ENCODE measurements around the gene ARHGEF7.
A peak's percentile ranks its signal among the peaks of the same experiment; 100 is the strongest.
"Not testable (repeated sequence)": the region's sequence is repeated elsewhere in the genome, so short reads cannot be mapped to it uniquely, and the experiment has no call there.

Gene ARHGEF7, protein sequence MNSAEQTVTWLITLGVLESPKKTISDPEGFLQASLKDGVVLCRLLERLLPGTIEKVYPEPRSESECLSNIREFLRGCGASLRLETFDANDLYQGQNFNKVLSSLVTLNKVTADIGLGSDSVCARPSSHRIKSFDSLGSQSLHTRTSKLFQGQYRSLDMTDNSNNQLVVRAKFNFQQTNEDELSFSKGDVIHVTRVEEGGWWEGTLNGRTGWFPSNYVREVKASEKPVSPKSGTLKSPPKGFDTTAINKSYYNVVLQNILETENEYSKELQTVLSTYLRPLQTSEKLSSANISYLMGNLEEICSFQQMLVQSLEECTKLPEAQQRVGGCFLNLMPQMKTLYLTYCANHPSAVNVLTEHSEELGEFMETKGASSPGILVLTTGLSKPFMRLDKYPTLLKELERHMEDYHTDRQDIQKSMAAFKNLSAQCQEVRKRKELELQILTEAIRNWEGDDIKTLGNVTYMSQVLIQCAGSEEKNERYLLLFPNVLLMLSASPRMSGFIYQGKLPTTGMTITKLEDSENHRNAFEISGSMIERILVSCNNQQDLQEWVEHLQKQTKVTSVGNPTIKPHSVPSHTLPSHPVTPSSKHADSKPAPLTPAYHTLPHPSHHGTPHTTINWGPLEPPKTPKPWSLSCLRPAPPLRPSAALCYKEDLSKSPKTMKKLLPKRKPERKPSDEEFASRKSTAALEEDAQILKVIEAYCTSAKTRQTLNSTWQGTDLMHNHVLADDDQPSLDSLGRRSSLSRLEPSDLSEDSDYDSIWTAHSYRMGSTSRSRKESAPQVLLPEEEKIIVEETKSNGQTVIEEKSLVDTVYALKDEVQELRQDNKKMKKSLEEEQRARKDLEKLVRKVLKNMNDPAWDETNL

DNA sequence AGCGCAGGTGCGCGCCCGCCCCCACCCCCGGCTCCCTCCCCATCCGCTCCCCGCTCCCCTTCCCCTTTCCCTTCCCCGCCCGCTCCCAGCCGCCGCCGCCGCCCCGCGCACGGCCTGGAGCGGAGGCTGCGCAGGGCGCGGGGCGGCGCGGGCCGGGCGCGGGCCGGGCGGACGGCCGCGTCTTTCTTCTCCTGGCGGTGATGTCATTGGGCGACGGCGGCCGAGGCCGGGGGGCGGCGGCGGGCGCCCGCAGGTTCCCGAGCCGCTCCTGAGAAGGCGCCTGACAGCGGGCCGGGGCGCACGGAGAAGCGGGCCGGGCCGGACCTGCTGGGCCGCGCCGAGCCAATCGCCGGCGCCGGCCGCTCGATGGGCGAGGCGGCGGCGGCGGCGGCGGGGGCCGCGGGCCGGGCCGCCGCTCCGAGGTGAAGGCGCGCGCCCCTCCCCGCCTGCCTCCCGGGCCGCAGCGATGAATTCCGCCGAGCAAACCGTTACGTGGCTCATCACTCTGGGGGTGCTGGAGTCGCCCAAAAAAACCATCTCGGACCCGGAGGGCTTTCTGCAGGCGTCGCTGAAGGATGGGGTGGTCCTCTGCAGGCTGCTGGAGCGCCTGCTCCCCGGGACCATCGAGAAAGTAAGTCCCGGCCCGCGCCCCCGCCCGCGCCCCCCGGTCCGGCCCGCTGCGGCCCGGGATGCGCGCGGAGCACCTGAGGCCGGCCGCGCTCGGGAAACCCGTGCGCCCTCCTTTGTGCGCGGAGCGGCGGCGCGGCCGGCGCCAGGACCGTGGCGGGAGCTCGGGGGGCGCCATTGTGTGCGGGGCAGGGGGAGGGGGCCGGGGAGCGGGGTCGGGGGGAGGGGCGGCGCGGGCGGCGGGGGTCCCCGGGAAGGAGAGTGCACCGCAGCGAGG lies at the start of gene ARHGEF7:
TSS of gene ARHGEF7 (plus strand) at position 250 of the 904 bp plus-strand sequence. CDS start at position 467, 217 bp downstream.
- H3K4me1 ChIP-seq = peaks cover 3 to 16% (median 10%) of the 10 kb centered on the region in 10 experiments; a peak in 14 of 20 replicates
- H4K20me1 ChIP-seq = peaks cover 0 to 34% (median 20%) of the 10 kb centered on the region in 11 experiments; a peak in 15 of 22 replicates
- H3K27ac ChIP-seq = no peak within 1 kb of the TSS
- no peak for TF ChIP-seq Cebpa-rat (IDR thresholded peaks at IDR 0.05)
- peaks cover 82 to 95% (median 92%) of the 10 kb centered on the region in 11 experiments for H3K27me3 ChIP-seq
- H3K36me3 ChIP-seq = no peaks in the 10 kb centered on the region
- H3K4me2 ChIP-seq = peak within 1 kb of the TSS; percentile 90 to 98 (median 97)
- peaks cover 0 to 25% (median 6%) of the 10 kb centered on the region in 11 experiments; a peak in 7 of 22 replicates for H3K9me3 ChIP-seq (replicated peaks in 1 of 11)
- peak within 1 kb of the TSS; percentile 57 to 74 (median 63) for H3K4me3 ChIP-seq
- peak within 1 kb of the TSS; percentile 11 to 60 (median 37); a peak in 13 of 22 replicates for H3K9ac ChIP-seq

DNA sequence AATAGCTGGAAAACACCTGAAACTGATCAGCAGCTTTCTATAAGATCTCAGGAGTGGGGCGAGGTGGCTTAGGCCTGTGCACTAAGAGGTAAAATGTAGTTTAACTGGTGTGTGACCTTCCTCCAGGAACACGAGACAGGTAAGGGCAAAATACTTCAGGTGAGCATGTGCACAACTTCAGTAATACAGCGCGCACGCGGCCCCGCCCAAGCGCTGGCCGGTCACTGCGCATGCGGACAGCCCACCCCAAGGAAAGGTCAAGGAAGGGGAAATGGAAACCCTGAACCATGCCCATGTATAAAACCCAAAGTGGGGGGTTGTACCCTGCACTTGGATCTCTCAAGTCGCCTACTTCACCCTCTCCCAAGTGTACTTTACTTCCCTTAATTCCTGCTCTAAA lies 49.4 kb upstream of the ARHGEF7 start:
- no peak overlapping the region for H3K4me3 ChIP-seq
- H3K4me2 ChIP-seq = peak overlapping the region in 2 of 11 experiments; percentile 3 to 39; a peak in 1 of 22 replicates
- no peak overlapping the region for H3K9ac ChIP-seq

DNA sequence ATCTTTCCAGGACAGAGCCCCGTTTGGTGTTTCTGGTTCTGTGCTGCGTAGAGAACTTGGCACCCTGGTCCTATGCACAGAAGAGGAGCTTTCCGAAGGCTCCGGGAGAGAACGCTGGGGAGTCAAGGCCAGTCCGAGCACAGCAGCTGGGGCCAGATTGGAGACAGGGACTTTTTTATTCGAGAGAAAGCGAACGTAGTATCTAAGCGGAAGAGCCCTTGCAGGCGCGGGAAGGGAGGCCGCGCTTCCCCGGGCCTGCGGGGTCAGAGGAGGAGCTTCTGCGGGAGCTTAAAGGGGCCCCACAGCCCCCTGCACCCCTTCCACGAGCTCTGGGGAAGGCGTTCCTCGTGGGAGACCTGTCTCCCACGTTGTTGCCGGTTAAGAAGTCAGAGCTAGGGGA lies 48.6 kb upstream of the ARHGEF7 start:
- H3K9ac ChIP-seq = no peak overlapping the region
- no peak overlapping the region for H3K4me2 ChIP-seq

More for the DNA sequence above, 49.4 kb upstream of the ARHGEF7 start:
- H3K27ac ChIP-seq = no peak overlapping the region
- H3K27me3 ChIP-seq = peaks cover 41 to 56% (median 50%) of the 10 kb centered on the region in 11 experiments
- H3K4me1 ChIP-seq = peaks cover 0 to 15% (median 6%) of the 10 kb centered on the region in 10 experiments; a peak in 14 of 20 replicates
- peaks cover 0 to 11% (median 0%) of the 10 kb centered on the region in 11 experiments; a peak in 7 of 22 replicates for H4K20me1 ChIP-seq
- peaks cover 7 to 17% (median 13%) of the 10 kb centered on the region in 11 experiments for H3K9me3 ChIP-seq (replicated peaks in 1 of 11)
- peaks cover 0 to 3% (median 0%) of the 10 kb centered on the region in 11 experiments; a peak in 1 of 22 replicates for H3K36me3 ChIP-seq
- no peak for TF ChIP-seq Cebpa-rat (IDR thresholded peaks at IDR 0.05)

DNA sequence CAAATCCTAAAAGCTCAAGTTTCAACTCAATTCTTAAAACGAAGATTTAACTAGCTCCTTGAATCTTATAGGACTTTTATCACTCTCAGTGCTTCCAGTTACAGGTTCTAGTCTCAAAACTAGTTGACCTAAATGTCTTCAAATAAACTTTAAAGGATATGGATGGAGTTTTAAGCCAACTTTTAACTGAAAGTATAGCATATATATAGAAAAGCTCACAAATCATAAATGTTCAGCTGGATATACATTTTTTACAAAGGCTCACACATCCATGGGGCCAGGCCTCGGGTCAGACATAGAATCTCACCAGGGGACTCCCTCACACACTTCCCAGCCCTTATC lies 47.1 kb upstream of the ARHGEF7 start:
- Histone ChIP-seq H3K4me2 (peak overlapping the region in 2 of 11 experiments; percentile 76 to 93; a peak in 2 of 22 replicates), H3K9ac (no peak overlapping the region), H3K4me1 (peaks cover 0 to 15% (median 6%) of the 10 kb centered on the region in 10 experiments; a peak in 14 of 20 replicates), H3K4me3 (no peak overlapping the region; a peak in 1 of 20 replicates), H3K36me3 (peaks cover 0 to 4% (median 0%) of the 10 kb centered on the region in 11 experiments; a peak in 1 of 22 replicates), H3K27me3 (peaks cover 41 to 56% (median 50%) of the 10 kb centered on the region in 11 experiments), H3K27ac (no peak overlapping the region), H4K20me1 (peaks cover 0 to 11% (median 0%) of the 10 kb centered on the region in 11 experiments; a peak in 7 of 22 replicates), H3K9me3 (replicated peaks in 1 of 11) (peaks cover 30 to 40% (median 36%) of the 10 kb centered on the region in 11 experiments)
- TF ChIP-seq Cebpa-rat (IDR thresholded peaks at IDR 0.05) = no peak

More for the DNA sequence above, 48.6 kb upstream of the ARHGEF7 start:
- no peak for TF ChIP-seq Cebpa-rat (IDR thresholded peaks at IDR 0.05)
- Histone ChIP-seq H3K27me3 (peaks cover 41 to 56% (median 50%) of the 10 kb centered on the region in 11 experiments), H3K4me3 (no peak overlapping the region), H3K9me3 (replicated peaks in 1 of 11) (peaks cover 16 to 25% (median 22%) of the 10 kb centered on the region in 11 experiments), H3K36me3 (peaks cover 0 to 4% (median 0%) of the 10 kb centered on the region in 11 experiments; a peak in 1 of 22 replicates), H3K4me1 (peaks cover 0 to 15% (median 6%) of the 10 kb centered on the region in 10 experiments; a peak in 14 of 20 replicates), H3K27ac (no peak overlapping the region), H4K20me1 (peaks cover 0 to 11% (median 0%) of the 10 kb centered on the region in 11 experiments; a peak in 7 of 22 replicates)

DNA sequence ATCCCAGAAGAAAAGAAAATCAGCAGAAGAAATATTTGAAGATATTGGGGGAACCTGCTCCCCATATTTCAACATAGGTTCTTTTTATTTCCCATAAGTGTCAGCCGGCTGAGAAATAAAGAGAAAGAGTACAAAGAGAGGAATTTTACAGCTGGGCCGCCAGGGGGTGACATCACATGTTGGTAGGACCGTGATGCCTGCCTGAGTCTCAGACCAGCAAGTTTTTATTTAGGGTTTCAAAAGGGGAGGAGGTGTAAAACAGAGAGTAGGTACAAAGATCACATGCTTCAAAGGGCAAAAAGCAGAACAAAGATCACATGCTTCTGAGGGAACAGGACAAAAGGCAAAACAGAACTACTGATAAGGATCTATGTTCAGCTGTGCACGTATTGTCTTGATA lies 44.0 kb upstream of the ARHGEF7 start:
- not testable (repeated sequence) for H3K36me3 ChIP-seq, H3K27ac ChIP-seq, H3K4me2 ChIP-seq, H3K4me1 ChIP-seq, H3K4me3 ChIP-seq, H3K9ac ChIP-seq
- H4K20me1 ChIP-seq = peaks cover 0 to 11% (median 0%) of the 10 kb centered on the region in 11 experiments; a peak in 7 of 22 replicates
- peaks cover 24 to 33% (median 29%) of the 10 kb centered on the region in 11 experiments for H3K27me3 ChIP-seq
- H3K9me3 ChIP-seq (replicated peaks in 1 of 11) = peaks cover 62 to 71% (median 68%) of the 10 kb centered on the region in 11 experiments

DNA sequence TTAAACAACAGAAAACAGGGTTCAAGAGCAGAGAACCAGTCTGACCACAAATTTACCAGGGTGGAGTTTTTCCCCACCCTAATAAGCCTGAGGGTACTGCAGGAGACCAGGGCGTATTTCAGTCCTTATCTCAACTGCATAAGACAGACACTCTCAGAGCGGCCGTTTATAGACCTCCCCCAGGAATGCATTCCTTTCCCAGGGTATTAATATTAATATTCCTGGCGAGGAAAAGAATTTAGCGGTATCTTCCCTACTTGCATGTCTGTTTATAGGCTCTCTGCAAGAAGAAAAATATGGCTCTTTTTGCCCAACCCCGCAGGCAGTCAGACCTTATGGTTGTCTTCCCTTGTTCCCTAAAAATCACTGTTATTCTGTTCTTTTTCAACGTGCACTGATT lies 43.6 kb upstream of the ARHGEF7 start:
- H3K27ac ChIP-seq, H3K4me3 ChIP-seq, H3K4me2 ChIP-seq, H3K36me3 ChIP-seq, H4K20me1 ChIP-seq, H3K9ac ChIP-seq, H3K4me1 ChIP-seq: not testable (repeated sequence)
- Histone ChIP-seq H3K9me3 (replicated peaks in 1 of 11) (peaks cover 66 to 75% (median 72%) of the 10 kb centered on the region in 11 experiments), H3K27me3 (peaks cover 20 to 29% (median 25%) of the 10 kb centered on the region in 11 experiments)

DNA sequence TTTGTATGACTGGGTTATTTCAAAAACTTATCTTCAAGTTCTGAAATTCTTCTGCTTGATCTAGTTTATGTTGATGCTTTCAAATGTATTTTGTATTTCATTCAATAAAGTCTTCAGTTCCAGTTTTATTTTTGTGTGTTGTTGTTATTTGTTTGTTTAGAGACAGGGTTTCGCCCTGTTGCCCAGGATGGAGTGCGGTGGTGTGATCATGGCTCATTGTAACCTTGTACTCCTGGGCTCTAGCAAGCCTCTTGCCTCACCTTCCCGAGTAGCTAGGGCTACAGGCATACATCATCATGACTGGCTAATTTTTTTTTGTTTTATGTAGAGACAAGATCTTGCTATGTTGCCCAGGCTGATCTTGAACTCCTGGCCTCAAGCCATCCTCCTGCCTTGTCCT lies 40.3 kb upstream of the ARHGEF7 start:
- no peaks in the 10 kb centered on the region for H3K27me3 ChIP-seq
- H3K27ac ChIP-seq = no peak overlapping the region
- no peak overlapping the region for H3K4me2 ChIP-seq
- peaks cover 68 to 79% (median 71%) of the 10 kb centered on the region in 11 experiments for H3K9me3 ChIP-seq (replicated peaks in 1 of 11)
- peaks cover 0 to 4% (median 0%) of the 10 kb centered on the region in 11 experiments; a peak in 2 of 22 replicates for H3K36me3 ChIP-seq
- H3K4me1 ChIP-seq = no peaks in the 10 kb centered on the region
- no peak overlapping the region for H3K4me3 ChIP-seq
- H3K9ac ChIP-seq = no peak overlapping the region
- TF ChIP-seq Cebpa-rat (IDR thresholded peaks at IDR 0.05) = no peak
- H4K20me1 ChIP-seq = no peaks in the 10 kb centered on the region

Data from BLaER1 treated with 17β-estradiol and CSF1 and Interleukin-3, amounts not matched to agents 10 nM and 100 nM (cell line).